Measurements from ENCODE around the gene RCSD1. TPM values are rescaled to one million over a fixed set of nuclear protein-coding genes. Genes with fewer than 3 reads are reported as not detected.

RCSD1 gene
- polyA plus RNA-seq, 1 donor = 52.9 TPM

GRCh38 chr1:167687919-167688519 is 58.0 kb downstream of the RCSD1 start:
- DNase-seq (ENCODE audit: low read depth) = peak; percentile 76

GRCh38 chr1:167689567-167689920 is 59.5 kb downstream of the RCSD1 start:
- no peak for DNase-seq (ENCODE audit: low read depth)

DNA sequence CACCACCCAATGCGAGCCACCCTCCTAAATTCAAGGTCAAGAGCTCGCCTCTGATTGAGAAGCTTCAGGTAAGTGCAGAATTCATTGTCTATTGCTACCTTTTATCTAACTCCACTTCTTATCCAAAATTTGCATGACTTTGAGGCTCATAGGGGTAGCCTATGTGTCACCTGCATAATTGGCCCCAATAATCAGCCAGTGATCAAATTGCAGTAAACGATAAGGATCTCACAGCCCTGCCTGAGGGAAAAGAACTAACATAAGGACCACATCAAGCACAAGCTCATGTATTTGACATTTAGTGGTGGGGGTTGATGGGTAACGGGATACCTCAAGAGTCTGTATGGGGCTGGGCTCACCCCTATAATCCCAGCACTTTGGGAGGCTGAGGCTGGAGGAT is 60.0 kb downstream of the RCSD1 start:
- no peak for DNase-seq (ENCODE audit: low read depth)

- DNase-seq (ENCODE audit: low read depth) = no peak
Measured at GRCh38 chr1:167693425-167694045, 63.5 kb downstream of the RCSD1 start.

DNA sequence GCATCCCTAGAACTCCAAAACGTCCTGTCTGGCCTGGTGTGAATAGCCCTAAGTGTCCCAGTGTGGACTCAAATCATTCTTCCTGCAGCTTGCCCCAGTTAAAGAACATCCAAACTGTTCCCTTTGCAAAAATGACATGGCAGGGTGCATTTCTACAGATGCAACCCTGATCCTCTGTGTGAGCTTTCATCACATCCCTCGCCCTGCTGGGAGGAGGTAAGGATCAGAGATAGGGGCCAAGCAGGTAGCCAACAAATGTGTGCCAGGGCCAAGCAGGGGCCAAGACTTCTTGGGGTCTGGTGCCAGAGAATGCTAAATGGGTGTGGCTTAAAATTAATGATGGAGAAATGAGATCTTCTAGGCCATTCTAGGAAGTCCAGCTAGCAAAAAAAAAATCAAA is 64.7 kb downstream of the RCSD1 start:
- DNase-seq (ENCODE audit: low read depth) = no peak

GRCh38 chr1:167695147-167695546 is 65.1 kb downstream of the RCSD1 start:
- no peak for DNase-seq (ENCODE audit: low read depth)

GRCh38 chr1:167695756-167696561 is 65.9 kb downstream of the RCSD1 start:
- no peak for DNase-seq (ENCODE audit: low read depth)

GRCh38 chr1:167697667-167698141 is 67.7 kb downstream of the RCSD1 start:
- DNase-seq (ENCODE audit: low read depth) = no peak

GRCh38 chr1:167698313-167698712 is 68.3 kb downstream of the RCSD1 start:
- DNase-seq (ENCODE audit: low read depth) = no peak

- no peak for DNase-seq (ENCODE audit: low read depth)
Measured at GRCh38 chr1:167701510-167701909, 71.5 kb downstream of the RCSD1 start.

GRCh38 chr1:167703557-167703956 is 73.5 kb downstream of the RCSD1 start:
- DNase-seq (ENCODE audit: low read depth) = no peak

- no peak for DNase-seq (ENCODE audit: low read depth)
Measured at GRCh38 chr1:167704715-167705114, 74.7 kb downstream of the RCSD1 start.

- DNase-seq (ENCODE audit: low read depth) = no peak
Measured at GRCh38 chr1:167705250-167705649, 75.2 kb downstream of the RCSD1 start.

- DNase-seq (ENCODE audit: low read depth) = no peak
Measured at GRCh38 chr1:167706363-167706762, 76.3 kb downstream of the RCSD1 start.

- no peak for DNase-seq (ENCODE audit: low read depth)
Measured at GRCh38 chr1:167706931-167707877, 77.2 kb downstream of the RCSD1 start.

DNA sequence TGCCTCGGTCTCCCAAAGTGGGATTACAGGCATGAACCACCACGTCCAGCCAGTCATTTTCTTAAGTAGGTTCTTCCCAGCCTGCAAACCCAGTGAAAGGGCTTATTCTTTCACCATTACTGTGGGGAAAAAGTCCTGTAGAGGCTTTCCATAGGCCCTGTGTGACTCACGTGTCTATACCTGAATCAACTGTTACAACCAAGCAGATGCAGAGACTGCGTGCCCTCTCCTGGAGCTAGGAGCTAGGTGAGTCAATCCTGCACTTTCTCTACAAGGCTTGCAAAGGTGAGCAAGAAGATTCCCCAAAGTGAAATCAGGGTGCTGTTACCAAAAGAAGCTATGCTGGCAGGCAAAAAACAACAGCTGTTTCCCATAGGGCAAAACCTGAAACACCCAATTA is 77.9 kb downstream of the RCSD1 start:
- DNase-seq (ENCODE audit: low read depth) = no peak

GRCh38 chr1:167708940-167709389 is 78.9 kb downstream of the RCSD1 start:
- no peak for DNase-seq (ENCODE audit: low read depth)

GRCh38 chr1:167710836-167711235 is 80.8 kb downstream of the RCSD1 start:
- DNase-seq (ENCODE audit: low read depth) = no peak

GRCh38 chr1:167711797-167712196 is 81.8 kb downstream of the RCSD1 start:
- DNase-seq (ENCODE audit: low read depth) = no peak

DNA sequence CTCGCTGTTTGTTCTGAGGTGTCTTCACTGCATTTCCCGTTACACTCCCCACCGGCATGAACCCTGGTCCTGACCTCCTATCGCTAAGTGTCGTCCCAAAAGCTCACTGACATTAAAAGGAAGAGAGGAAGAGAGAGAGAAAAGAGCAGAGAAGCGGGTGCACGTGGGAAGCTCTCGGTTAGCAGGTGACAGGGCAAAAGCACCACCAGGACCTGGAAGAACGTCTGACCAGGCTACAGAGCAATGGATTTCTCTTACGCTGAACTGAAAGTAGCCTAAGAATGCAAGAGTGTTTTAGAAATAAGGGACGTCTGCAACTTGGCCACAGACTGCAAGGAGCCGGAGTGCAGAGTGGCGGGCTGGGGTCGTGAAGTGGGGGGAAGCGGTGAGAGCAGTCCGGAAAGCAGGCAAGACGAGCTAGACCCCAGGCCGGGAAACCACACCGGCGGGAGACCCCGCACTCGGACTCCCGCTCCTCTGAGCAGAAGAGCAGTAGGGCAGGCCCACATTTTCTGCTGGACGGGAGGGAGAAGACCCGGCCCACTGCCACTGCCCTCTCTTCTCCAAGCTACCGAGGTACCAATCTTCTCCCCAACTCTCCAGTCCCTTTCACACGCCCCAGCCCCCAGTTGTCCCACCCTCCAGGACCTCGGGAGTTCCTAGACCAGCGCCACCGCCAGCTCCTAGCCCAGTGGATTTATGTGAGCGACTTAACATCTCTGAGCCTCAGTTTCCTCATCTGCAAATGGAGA is 83.5 kb downstream of the RCSD1 start:
- no peak for DNase-seq (ENCODE audit: low read depth)

DNA sequence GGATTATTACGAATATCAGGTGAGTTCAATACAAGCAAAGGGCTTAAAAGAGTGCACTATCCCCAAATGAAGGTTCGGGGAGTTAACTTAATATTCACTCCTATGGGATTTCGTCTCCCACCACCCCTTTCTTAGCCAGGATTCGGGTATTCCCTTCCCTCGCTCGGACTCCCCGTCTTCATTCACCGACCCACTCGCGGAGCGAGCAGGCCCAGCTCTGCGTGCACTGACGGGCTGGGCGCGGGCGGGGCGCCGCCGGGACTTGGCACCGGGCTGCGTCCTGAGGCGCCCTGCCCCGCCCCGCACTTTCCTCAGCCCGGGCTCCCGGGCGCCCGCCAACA is 84.0 kb downstream of the RCSD1 start:
- no peak for DNase-seq (ENCODE audit: low read depth)

Data from forelimb muscle (tissue), 1 donor.